Neuronal stem cell (in vitro differentiated cells): ENCODE results near the gene ANKRD36B.
"Not testable (repeated sequence)": the region's sequence is repeated elsewhere in the genome, so short reads cannot be mapped to it uniquely, and the experiment has no call there.

Experiments
- DNase-seq: peaks from one replicate; pipeline ENCODE4 v3.0.0-alpha.2; 2013; ENCODE audit warnings: low spot score
- H2AFZ ChIP-seq: one replicate; pipeline ENCODE4 v1.6.1; 2013; ENCODE audit warnings: mild to moderate bottlenecking, low read length, inconsistent platforms
- H2AK5ac ChIP-seq: 2 replicates; pipeline ENCODE4 v1.6.1; 2013; ENCODE audit warnings: low read depth, mild to moderate bottlenecking, inconsistent platforms, low read length, moderate library complexity, mixed read lengths
- H2BK120ac ChIP-seq: 2 replicates; pipeline ENCODE4 v1.6.1; 2013; ENCODE audit warnings: low read depth, mild to moderate bottlenecking, inconsistent platforms, low read length, moderate library complexity, mixed read lengths
- H2BK12ac ChIP-seq: one replicate; pipeline ENCODE4 v1.6.1; 2013; ENCODE audit warnings: low read length, inconsistent platforms
- H2BK15ac ChIP-seq: 2 replicates; pipeline ENCODE4 v1.6.1; 2013; ENCODE audit warnings: mild to moderate bottlenecking, low read length, inconsistent platforms, mixed read lengths
- H2BK5ac ChIP-seq: one replicate; pipeline ENCODE4 v1.6.1; 2013; ENCODE audit warnings: inconsistent platforms, mild to moderate bottlenecking, low read length, moderate library complexity
- H3K14ac ChIP-seq: one replicate; pipeline ENCODE4 v1.6.1; 2013; ENCODE audit warnings: low read length, inconsistent platforms
- H3K18ac ChIP-seq: 2 replicates; pipeline ENCODE4 v1.6.1; 2013; ENCODE audit warnings: low read length, inconsistent platforms
- H3K23ac ChIP-seq: 2 replicates; pipeline ENCODE4 v1.6.1; 2013; ENCODE audit warnings: low read depth, mild to moderate bottlenecking, mixed read lengths, low read length, inconsistent platforms; ENCODE audit not compliant: poor library complexity
- H3K27ac ChIP-seq: replicated peaks from 3 replicates; pipeline ENCODE4 v1.5.1; 2013; ENCODE audit warnings: low read length, inconsistent platforms
- H3K27me3 ChIP-seq, 3 experiments: 2 replicates each; pipeline ENCODE4 v1.6.1; 2013; ENCODE audit warnings: low read length in 3 of 3, mild to moderate bottlenecking in 2 of 3, inconsistent platforms in 1 of 3, low read depth in 1 of 3, mixed read lengths in 1 of 3, moderate library complexity in 1 of 3; ENCODE audit not compliant: control insufficient read depth in 3 of 3, insufficient read depth in 3 of 3
- H3K36me3 ChIP-seq, 2 donors: replicated peaks in 1 of 2; 2 replicates each; pipeline ENCODE4 v1.6.1; 2013; ENCODE audit warnings: low read length in 2 of 2; ENCODE audit not compliant: control insufficient read depth in 2 of 2, insufficient read depth in 2 of 2
- H3K4ac ChIP-seq: 2 replicates; pipeline ENCODE4 v1.6.1; 2013; ENCODE audit warnings: inconsistent platforms, mild to moderate bottlenecking, low read length, moderate library complexity
- H3K4me1 ChIP-seq, 2 donors: 1 replicate in 1 of 2; 2 replicates in 1 of 2; pipeline ENCODE4 v1.6.1; 2013; ENCODE audit warnings: low read length in 2 of 2, low read depth in 1 of 2; ENCODE audit not compliant: control insufficient read depth in 2 of 2, insufficient read depth in 1 of 2
- H3K4me2 ChIP-seq: one replicate; pipeline ENCODE4 v1.6.1; 2013; ENCODE audit warnings: mild to moderate bottlenecking, low read length, inconsistent platforms; ENCODE audit not compliant: insufficient read depth, poor library complexity, severe bottlenecking
- H3K4me3 ChIP-seq, 2 donors: 2 replicates each; pipeline ENCODE4 v1.5.1; 2013; ENCODE audit warnings: low read length in 2 of 2, mild to moderate bottlenecking in 2 of 2, inconsistent platforms in 1 of 2, moderate library complexity in 1 of 2
- H3K79me1 ChIP-seq: one replicate; pipeline ENCODE4 v1.6.1; 2013; ENCODE audit warnings: low read depth, mild to moderate bottlenecking, inconsistent platforms, low read length, moderate library complexity
- H3K9ac ChIP-seq: one replicate; pipeline ENCODE4 v1.6.1; 2013; ENCODE audit warnings: mild to moderate bottlenecking, low read depth, low read length, inconsistent platforms; ENCODE audit not compliant: poor library complexity
- H3K9me3 ChIP-seq, 2 donors: replicated peaks in 1 of 2; 2 replicates each; pipeline versions ENCODE3 to v1.6.1; 2013; ENCODE audit warnings: low read length in 2 of 2, mild to moderate bottlenecking in 2 of 2, inconsistent platforms in 1 of 2, low read depth in 1 of 2, mixed read lengths in 1 of 2, moderate library complexity in 1 of 2; ENCODE audit not compliant: control insufficient read depth in 2 of 2, insufficient read depth in 1 of 2
- H4K8ac ChIP-seq: one replicate; pipeline ENCODE4 v1.6.1; 2013; ENCODE audit warnings: low read depth, mild to moderate bottlenecking, inconsistent platforms, low read length, moderate library complexity
- H4K91ac ChIP-seq: one replicate; pipeline ENCODE4 v1.6.1; 2013; ENCODE audit warnings: low read length, low read depth, mild to moderate bottlenecking, inconsistent platforms; ENCODE audit not compliant: poor library complexity
- WGBS, 2 donors: extraction: QIAGEN DNeasy Blood & Tissue Kit; methylation state at CpG; one replicate each; pipeline ENCODE4 v1.1.7; 2013; ENCODE audit warnings: missing lambda C conversion rate in 2 of 2, mixed read lengths in 1 of 2; ENCODE audit not compliant: insufficient read length in 2 of 2, insufficient replicate concordance in 1 of 2; ENCODE audit errors: extremely low coverage in 2 of 2; 5-methylcytosine and 5-hydroxymethylcytosine counted together

Gene ANKRD36B

DNA sequence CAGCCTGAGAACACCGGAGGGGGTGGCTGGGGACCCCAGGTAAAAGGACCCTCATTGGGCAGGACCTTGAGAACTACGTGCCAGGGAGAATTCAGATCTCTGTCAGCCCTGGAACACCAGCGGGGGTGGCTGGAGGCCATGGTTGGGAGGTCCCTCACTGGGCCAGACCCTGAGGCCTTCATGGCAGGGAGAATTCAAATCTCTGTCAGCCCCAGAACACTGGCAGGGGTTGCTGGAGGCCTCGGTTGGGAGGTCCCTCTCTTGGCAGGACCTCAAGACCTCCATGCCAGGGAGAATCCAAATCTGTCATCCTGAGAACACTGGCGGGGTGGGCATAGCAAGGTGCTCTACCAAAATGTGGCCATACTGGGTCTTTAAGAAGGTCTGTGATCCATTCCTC, 99.5 kb downstream of the ANKRD36B start:
- H2BK5ac ChIP-seq, H3K14ac ChIP-seq, H3K4me1 ChIP-seq, H3K23ac ChIP-seq, H2BK12ac ChIP-seq, H2AK5ac ChIP-seq, DNase-seq, H3K27ac ChIP-seq, H3K4me2 ChIP-seq, H4K91ac ChIP-seq, H3K79me1 ChIP-seq, H3K4me3 ChIP-seq, H2AFZ ChIP-seq, H3K4ac ChIP-seq, H3K9ac ChIP-seq, H4K8ac ChIP-seq, H3K36me3 ChIP-seq, H3K9me3 ChIP-seq, H3K27me3 ChIP-seq, H2BK15ac ChIP-seq, H2BK120ac ChIP-seq, H3K18ac ChIP-seq: not testable (repeated sequence)
- WGBS, 2 donors = no CpG with 5 or more reads among the region's 5 CpGs
